Endodermal cell (in vitro differentiated cells): Measurements from ENCODE around the gene CCDC80. TPM values are rescaled to one million over a fixed set of nuclear protein-coding genes. Genes with fewer than 3 reads are reported as not detected.

Experiments
- DNase-seq: peaks from one replicate; pipeline ENCODE4 v3.0.0-alpha.2; 2017
- H3K27ac ChIP-seq: 2 replicates; pipeline ENCODE4 v1.5.1; 2013; ENCODE audit warnings: mild to moderate bottlenecking, low read depth, low read length, moderate library complexity
- H3K27me3 ChIP-seq: 2 replicates; pipeline ENCODE4 v1.6.1; 2013; ENCODE audit warnings: mild to moderate bottlenecking, low read length, moderate library complexity; ENCODE audit not compliant: insufficient read depth, control insufficient read depth, poor library complexity, severe bottlenecking
- H3K36me3 ChIP-seq: 2 replicates; pipeline ENCODE4 v1.7.0; 2013; ENCODE audit warnings: mild to moderate bottlenecking, low read length, moderate library complexity; ENCODE audit not compliant: control insufficient read depth, insufficient read depth
- H3K4me1 ChIP-seq: one replicate; pipeline ENCODE4 v1.7.0; 2013; ENCODE audit warnings: low read length; ENCODE audit not compliant: control insufficient read depth, insufficient read depth
- H3K4me3 ChIP-seq: 2 replicates; pipeline ENCODE4 v1.5.1; 2013; ENCODE audit warnings: mild to moderate bottlenecking, low read length, moderate library complexity
- H3K9ac ChIP-seq: 2 replicates; pipeline ENCODE4 v1.6.1; 2013; ENCODE audit warnings: mild to moderate bottlenecking, low read length, moderate library complexity; ENCODE audit not compliant: poor library complexity, severe bottlenecking; ENCODE audit errors: extremely low read depth
- H3K9me3 ChIP-seq: 2 replicates; pipeline ENCODE4 v1.6.1; 2013; ENCODE audit warnings: mild to moderate bottlenecking, low read length, moderate library complexity; ENCODE audit not compliant: control insufficient read depth
- H3K27ac Mint-ChIP-seq: 2 replicates; pipeline ENCODE4 v1.8.0; 2020; ENCODE audit warnings: mixed read lengths
- H3K27me3 Mint-ChIP-seq: 2 replicates; pipeline ENCODE4 v1.8.0; 2021; ENCODE audit warnings: mild to moderate bottlenecking, mixed read lengths; ENCODE audit not compliant: insufficient read depth
- H3K36me3 Mint-ChIP-seq: 2 replicates; pipeline ENCODE4 v1.8.0; 2020; ENCODE audit warnings: low read depth, mixed read lengths
- H3K4me1 Mint-ChIP-seq: 2 replicates; pipeline ENCODE4 v1.8.0; 2020; ENCODE audit warnings: mixed read lengths
- H3K4me3 Mint-ChIP-seq: 2 replicates; pipeline ENCODE4 v1.8.0; 2020; ENCODE audit warnings: mild to moderate bottlenecking, moderate library complexity, mixed read lengths
- H3K9me3 Mint-ChIP-seq: 2 replicates; pipeline ENCODE4 v1.8.0; 2020; ENCODE audit warnings: mild to moderate bottlenecking, mixed read lengths
- WGBS, 2 experiments: methylation state at CpG; one replicate each; pipeline versions ENCODE4 v1.1.5 to v1.1.7; 2013; ENCODE audit warnings: missing lambda C conversion rate in 2 of 2, mixed read lengths in 1 of 2; ENCODE audit not compliant: insufficient coverage in 1 of 2, insufficient read length in 1 of 2; 5-methylcytosine and 5-hydroxymethylcytosine counted together
- total RNA-seq, 2 donors: library from RNA; stranded (reverse); fragmentation: NEBNext Ultra II Directional in 1 of 2; extraction: Animal tissue kit (Norgen Biotek cat#: 25700) in 1 of 2; gene quantifications; 2 replicates in 1 of 2; 3 replicates in 1 of 2; pipeline ENCODE4 v1.2.1, GENCODE V29; 2021
- TF ChIP-seq, protein P1 (sequence below): fragments of 200-600 bp; sonication (generic); conservative IDR thresholded peaks from 2 replicates; pipeline ENCODE4 v1.5.0; 2021; ENCODE audit warnings: antibody characterized with exemption, mild to moderate bottlenecking

Gene CCDC80
- total RNA-seq, 2 donors from 2014 or later: 4.6 to 31.5 TPM

DNA sequence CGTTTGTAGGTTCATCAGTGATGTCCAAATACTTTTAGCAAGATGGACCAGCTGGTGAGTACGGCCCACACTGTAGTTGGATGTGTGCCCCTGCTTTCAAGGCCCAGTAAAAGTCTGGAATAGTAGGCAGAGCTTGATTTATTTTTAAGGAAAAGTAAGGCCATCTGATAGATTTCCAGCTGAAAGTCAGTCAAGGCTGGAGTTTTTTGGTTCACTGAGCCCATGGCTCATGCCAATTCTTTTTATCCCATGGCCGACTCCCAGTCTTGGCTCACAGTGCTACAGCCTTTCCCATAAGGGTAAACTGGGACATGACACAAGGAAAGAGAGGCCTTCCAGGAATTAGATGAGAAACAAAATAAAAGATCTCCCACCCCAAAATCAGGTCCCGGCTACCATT is 13.5 kb downstream of the CCDC80 start:
- Mint-ChIP-seq H3K27ac (no peak overlapping the region), H3K27me3 (no peaks in the 10 kb centered on the region), H3K4me3 (no peak overlapping the region), H3K36me3 (no peaks in the 10 kb centered on the region), H3K4me1 (peaks cover 11% of the 10 kb centered on the region), H3K9me3 (no peaks in the 10 kb centered on the region)
- H3K9me3 ChIP-seq: no peaks in the 10 kb centered on the region
- H3K9ac ChIP-seq: no peak overlapping the region
- no peak overlapping the region for H3K4me3 ChIP-seq
- no peak overlapping the region for H3K27ac ChIP-seq
- WGBS, 2 experiments: 89 to 90% methylated on average over 2 to 4 of the region's 4 CpGs
- TF ChIP-seq, protein P1, sequence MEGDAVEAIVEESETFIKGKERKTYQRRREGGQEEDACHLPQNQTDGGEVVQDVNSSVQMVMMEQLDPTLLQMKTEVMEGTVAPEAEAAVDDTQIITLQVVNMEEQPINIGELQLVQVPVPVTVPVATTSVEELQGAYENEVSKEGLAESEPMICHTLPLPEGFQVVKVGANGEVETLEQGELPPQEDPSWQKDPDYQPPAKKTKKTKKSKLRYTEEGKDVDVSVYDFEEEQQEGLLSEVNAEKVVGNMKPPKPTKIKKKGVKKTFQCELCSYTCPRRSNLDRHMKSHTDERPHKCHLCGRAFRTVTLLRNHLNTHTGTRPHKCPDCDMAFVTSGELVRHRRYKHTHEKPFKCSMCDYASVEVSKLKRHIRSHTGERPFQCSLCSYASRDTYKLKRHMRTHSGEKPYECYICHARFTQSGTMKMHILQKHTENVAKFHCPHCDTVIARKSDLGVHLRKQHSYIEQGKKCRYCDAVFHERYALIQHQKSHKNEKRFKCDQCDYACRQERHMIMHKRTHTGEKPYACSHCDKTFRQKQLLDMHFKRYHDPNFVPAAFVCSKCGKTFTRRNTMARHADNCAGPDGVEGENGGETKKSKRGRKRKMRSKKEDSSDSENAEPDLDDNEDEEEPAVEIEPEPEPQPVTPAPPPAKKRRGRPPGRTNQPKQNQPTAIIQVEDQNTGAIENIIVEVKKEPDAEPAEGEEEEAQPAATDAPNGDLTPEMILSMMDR: no peak
- no peak for DNase-seq
- peaks cover 8% of the 10 kb centered on the region for H3K4me1 ChIP-seq
- H3K27me3 ChIP-seq: no peaks in the 10 kb centered on the region
- no peaks in the 10 kb centered on the region for H3K36me3 ChIP-seq

DNA sequence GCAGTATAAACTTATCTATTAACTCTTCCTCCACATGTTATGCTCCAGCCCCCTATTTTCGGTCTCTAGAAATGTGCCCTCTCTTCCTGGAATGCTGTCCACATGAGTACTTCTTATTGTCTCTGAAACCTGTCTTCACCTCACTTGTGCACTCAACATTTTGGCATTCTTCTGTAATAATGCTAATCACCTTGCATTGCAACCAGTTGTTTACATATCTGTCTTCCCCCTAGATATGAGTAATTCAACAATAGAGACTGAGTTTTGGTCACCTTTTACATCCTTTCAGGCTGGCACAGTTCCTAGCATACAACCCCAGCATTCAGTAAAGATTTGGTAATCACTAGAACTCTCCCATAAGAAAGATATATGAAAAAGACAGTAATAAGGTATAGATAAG is 17.2 kb downstream of the CCDC80 start:
- Mint-ChIP-seq H3K4me1 (peaks cover 7% of the 10 kb centered on the region), H3K4me3 (no peak overlapping the region), H3K9me3 (no peaks in the 10 kb centered on the region), H3K36me3 (no peaks in the 10 kb centered on the region), H3K27me3 (no peaks in the 10 kb centered on the region), H3K27ac (no peak overlapping the region)
- no peaks in the 10 kb centered on the region for H3K27me3 ChIP-seq
- H3K27ac ChIP-seq: no peak overlapping the region
- peaks cover 8% of the 10 kb centered on the region for H3K4me1 ChIP-seq
- no peaks in the 10 kb centered on the region for H3K36me3 ChIP-seq
- H3K9me3 ChIP-seq: no peaks in the 10 kb centered on the region
- DNase-seq: no peak
- WGBS, 2 experiments: 88 to 97% methylated on average over 1 of the region's 1 CpG
- H3K4me3 ChIP-seq: no peak overlapping the region
- H3K9ac ChIP-seq: no peak overlapping the region
- TF ChIP-seq, protein P1: no peak

DNA sequence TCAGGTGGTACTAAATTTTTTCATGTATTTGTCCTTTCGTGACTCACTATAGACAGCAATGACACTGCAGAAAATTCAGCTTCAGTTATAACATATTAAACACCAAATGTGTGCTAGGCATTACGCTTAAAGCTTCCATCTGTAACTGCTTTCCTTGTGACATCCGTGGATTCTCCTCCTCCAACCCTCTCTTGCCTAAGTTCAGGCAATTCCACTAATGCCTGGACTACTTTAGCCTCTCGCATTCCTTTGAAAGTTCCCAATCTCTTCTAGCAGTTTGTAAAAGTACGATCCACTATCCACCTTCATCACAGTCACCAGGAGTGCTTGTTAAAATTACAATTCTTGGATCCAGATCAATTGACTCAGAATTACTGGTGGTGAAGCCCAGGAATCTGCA is 17.7 kb downstream of the CCDC80 start:
- TF ChIP-seq, protein P1: no peak
- H3K9me3 ChIP-seq: no peaks in the 10 kb centered on the region
- peaks cover 4% of the 10 kb centered on the region for H3K4me1 ChIP-seq
- no peaks in the 10 kb centered on the region for H3K27me3 ChIP-seq
- Mint-ChIP-seq H3K4me3 (no peak overlapping the region), H3K4me1 (peaks cover 7% of the 10 kb centered on the region), H3K27ac (no peak overlapping the region), H3K27me3 (no peaks in the 10 kb centered on the region), H3K9me3 (no peaks in the 10 kb centered on the region), H3K36me3 (no peaks in the 10 kb centered on the region)
- no peak overlapping the region for H3K9ac ChIP-seq
- no peak for DNase-seq
- H3K36me3 ChIP-seq: no peaks in the 10 kb centered on the region
- no peak overlapping the region for H3K4me3 ChIP-seq
- WGBS, 2 experiments: 89 to 92% methylated on average over 5 of the region's 5 CpGs
- H3K27ac ChIP-seq: no peak overlapping the region
